K562 (cell line): Measurements from ENCODE around the gene PLEKHN1. TPM values are rescaled to one million over a fixed set of nuclear protein-coding genes. Genes with fewer than 3 reads are reported as not detected.
A peak's percentile ranks its signal among the peaks of the same experiment; 100 is the strongest.

Source experiments
- CCNT2 ChIP-seq: IDR thresholded peaks from 2 replicates; pipeline ENCODE4 v1.6.1; 2011; ENCODE audit warnings: borderline replicate concordance, low read depth, mild to moderate bottlenecking, moderate library complexity, mixed read lengths, low read length; ENCODE audit not compliant: insufficient read length; ENCODE audit errors: extremely low read depth
- CREM ChIP-seq: IDR thresholded peaks from 2 replicates; pipeline ENCODE4 v1.6.1; 2014; ENCODE audit warnings: antibody characterized with exemption, low read depth
- EWSR1 ChIP-seq: fragments of 450-650 bp; IDR thresholded peaks from 2 replicates; pipeline ENCODE4 v1.6.1; 2018; ENCODE audit warnings: borderline replicate concordance, mild to moderate bottlenecking, low read depth, moderate library complexity; ENCODE audit not compliant: partially characterized antibody
- HBP1 ChIP-seq: fragments of 450-650 bp; formaldehyde crosslinking; IDR thresholded peaks from 2 replicates; pipeline ENCODE4 v1.4.0; 2022; ENCODE audit warnings: missing genetic modification characterization
- HDAC1 ChIP-seq, 2 experiments: fragments of 450-650 bp; IDR thresholded peaks; 2 replicates each; pipeline ENCODE4 v1.6.1; 2016 to 2017; ENCODE audit warnings: inconsistent platforms in 1 of 2, mild to moderate bottlenecking in 1 of 2, moderate library complexity in 1 of 2
- MAZ ChIP-seq, 2 experiments: fragments of 450-650 bp in 1 of 2; sonication (generic) in 1 of 2; formaldehyde crosslinking; IDR thresholded peaks in 1 of 2; conservative IDR thresholded peaks in 1 of 2; 2 replicates each; pipeline versions ENCODE4 v1.4.0 to v1.5.0; 2020; ENCODE audit warnings: mild to moderate bottlenecking in 1 of 2, missing genetic modification reagents in 1 of 2
- MCM7 ChIP-seq, 2 experiments: fragments of 450-650 bp; IDR thresholded peaks; 2 replicates each; pipeline ENCODE4 v1.6.1; 2016 to 2018
- NRF1 ChIP-seq, 2 experiments: fragments of 450-650 bp; IDR thresholded peaks in 1 of 2; conservative IDR thresholded peaks in 1 of 2; 2 replicates each; pipeline ENCODE4 v1.6.1; 2014; ENCODE audit warnings: mild to moderate bottlenecking in 2 of 2
- OTX1 ChIP-seq: fragments of 450-650 bp; formaldehyde crosslinking; IDR thresholded peaks from 2 replicates; pipeline ENCODE4 v1.4.0; 2022; ENCODE audit warnings: mild to moderate bottlenecking
- POLR3A ChIP-seq: IDR thresholded peaks from 2 replicates; pipeline ENCODE4 v1.6.1; 2011; ENCODE audit warnings: borderline replicate concordance, mild to moderate bottlenecking, moderate library complexity; ENCODE audit not compliant: insufficient read length, insufficient read depth; ENCODE audit errors: extremely low read depth
- RBM15 ChIP-seq: fragments of 200-400 bp; formaldehyde crosslinking; IDR thresholded peaks from 2 replicates; pipeline ENCODE4 v1.6.1; 2018; ENCODE audit warnings: mild to moderate bottlenecking, low read length, moderate library complexity; ENCODE audit not compliant: insufficient read depth
- RERE ChIP-seq: sonication (generic); formaldehyde crosslinking; IDR thresholded peaks from 2 replicates; pipeline ENCODE4 v1.8.0; 2023; ENCODE audit warnings: missing genetic modification reagents, mild to moderate bottlenecking, borderline replicate concordance
- RHOXF2B ChIP-seq: fragments of 250-450 bp; sonication (Bioruptor Pico); conservative IDR thresholded peaks from 2 replicates; pipeline ENCODE4 v1.5.1; 2021
- SLC30A9 ChIP-seq: fragments of 250-450 bp; sonication (Bioruptor Pico); IDR thresholded peaks from 2 replicates; pipeline ENCODE4 v1.8.0; 2022; ENCODE audit warnings: mild to moderate bottlenecking, moderate library complexity
- SMAD4 ChIP-seq: fragments of 250-450 bp; sonication (Bioruptor Pico); conservative IDR thresholded peaks from 2 replicates; pipeline ENCODE4 v1.8.0; 2021; ENCODE audit warnings: inconsistent platforms, mild to moderate bottlenecking, moderate library complexity
- TARDBP ChIP-seq: fragments of 450-650 bp; IDR thresholded peaks from 2 replicates; pipeline ENCODE4 v1.6.1; 2016
- TFAM ChIP-seq: fragments of 250-450 bp; sonication (Bioruptor Pico); conservative IDR thresholded peaks from 2 replicates; pipeline ENCODE4 v1.5.0; 2021; ENCODE audit warnings: mild to moderate bottlenecking, moderate library complexity
- THRAP3 ChIP-seq: fragments of 450-650 bp; IDR thresholded peaks from 2 replicates; pipeline ENCODE4 v1.6.1; 2016; ENCODE audit warnings: mild to moderate bottlenecking, inconsistent platforms, borderline replicate concordance
- ZNF232 ChIP-seq: sonication (generic); formaldehyde crosslinking; IDR thresholded peaks from 2 replicates; pipeline ENCODE4 v1.8.0; 2022; ENCODE audit warnings: mild to moderate bottlenecking, missing genetic modification reagents
- ZNF24 ChIP-seq: fragments of 450-650 bp; IDR thresholded peaks from 2 replicates; pipeline ENCODE4 v1.6.1; 2016
- polyA plus RNA-seq, 8 experiments: library from polyadenylated mRNA; depleted of rRNA in 4 of 8; stranded (reverse) in 5 of 8; unstranded in 3 of 8; fragments of >200 nt; fragmentation: Nextera tagmentation in 2 of 8; fragmentation: Illumina TruSeq in 1 of 8; extraction: Ambion mirVana in 2 of 8; extraction: Trizol in 1 of 8; gene quantifications; 2 replicates each; pipeline versions ENCODE4 v1.2.1 to v1.2.3, GENCODE V29; 2011 to 2014; ENCODE audit warnings: inconsistent platforms in 1 of 8, missing spikeins in 1 of 8
- total RNA-seq, 7 experiments: library from RNA; depleted of rRNA in 6 of 7; stranded (reverse); fragments of >200 nt in 6 of 7; fragmentation: Illumina TruSeq in 2 of 7; extraction: Trizol in 2 of 7; gene quantifications; 2 replicates each; pipeline versions ENCODE4 v1.2.1 to v1.2.3, GENCODE V29; 2011 to 2021; ENCODE audit warnings: low replicate concordance in 1 of 7
- TF ChIP-seq, protein P1 (sequence below): fragments of 450-650 bp; formaldehyde crosslinking; IDR thresholded peaks from 2 replicates; pipeline ENCODE4 v1.4.0; 2020; ENCODE audit warnings: mild to moderate bottlenecking

PLEKHN1 gene
- total and polyA plus RNA-seq, 9 of the 15 experiments (the other 6 are each of a cell fraction or from before 2014, with no cell fraction given): 0.07 to 1.5 (median 0.13) TPM; not detected in 2

- TF ChIP-seq EWSR1 (no peak), CREM (peak; percentile 77), CCNT2 (peak; percentile 97), MAZ (CRISPR knock-in tag; conservative IDR thresholded peaks at IDR 0.05 in 1 of 2, IDR thresholded peaks at IDR 0.05 in 1 of 2) (peak in 1 of 2 experiments; percentile 69; a peak in 3 of 4 replicates), TARDBP (no peak), THRAP3 (no peak), HDAC1 (IDR thresholded peaks at IDR 0.05) (no peak), HBP1 (CRISPR knock-in tag) (no peak), SMAD4 (CRISPR knock-in tag) (peak; percentile 98), POLR3A (no peak), RERE (no peak), RBM15 (no peak), ZNF232 (CRISPR knock-in tag) (no peak), ZNF24 (peak; percentile 33; the same call in 1 of the 2 replicates), NRF1 (conservative IDR thresholded peaks at IDR 0.05 in 1 of 2, IDR thresholded peaks at IDR 0.05 in 1 of 2) (peak; percentile 36 to 42; a peak in 2 of 4 replicates), RHOXF2B (CRISPR knock-in tag) (no peak), SLC30A9 (CRISPR knock-in tag) (no peak), MCM7 (IDR thresholded peaks at IDR 0.05) (no peak), OTX1 (CRISPR knock-in tag) (no peak), TFAM (CRISPR knock-in tag) (no peak)
- TF ChIP-seq, protein P1, sequence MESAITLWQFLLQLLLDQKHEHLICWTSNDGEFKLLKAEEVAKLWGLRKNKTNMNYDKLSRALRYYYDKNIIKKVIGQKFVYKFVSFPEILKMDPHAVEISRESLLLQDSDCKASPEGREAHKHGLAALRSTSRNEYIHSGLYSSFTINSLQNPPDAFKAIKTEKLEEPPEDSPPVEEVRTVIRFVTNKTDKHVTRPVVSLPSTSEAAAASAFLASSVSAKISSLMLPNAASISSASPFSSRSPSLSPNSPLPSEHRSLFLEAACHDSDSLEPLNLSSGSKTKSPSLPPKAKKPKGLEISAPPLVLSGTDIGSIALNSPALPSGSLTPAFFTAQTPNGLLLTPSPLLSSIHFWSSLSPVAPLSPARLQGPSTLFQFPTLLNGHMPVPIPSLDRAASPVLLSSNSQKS (CRISPR knock-in tag): no peak
Observed at GRCh38 chr1:923131-923990, 42.9 kb upstream of the PLEKHN1 start, which contains the start of gene SAMD11 (continued).
